IMR-90 (cell line): ENCODE measurements around the gene FBXW4. TPM values are rescaled to one million over a fixed set of nuclear protein-coding genes. Genes with fewer than 3 reads are reported as not detected.

Experiments used
- ATAC-seq: fragments of 200-7000 bp; cut with Tn5 transposase; 2 replicates; pipeline ENCODE4 v1.9.1; 2020; ENCODE audit warnings: low read depth, mild to moderate bottlenecking, moderate library complexity
- BruUV-seq: library from RNA; stranded (reverse); fragments of 400-500 nt; replicated peaks from 2 replicates; lab custom pipeline; 2021; lab: Mats Ljungman, UMichigan
- CTCF ChIA-PET: fragments of 300-600 bp; formaldehyde crosslinking; extraction: SDS; loops from one replicate; lab custom pipeline; 2021; ENCODE audit warnings: antibody characterized with exemption; lab: Yijun Ruan, JAX
- POLR2A ChIA-PET: fragments of 300-600 bp; sonication (Branson Sonifier 250); formaldehyde crosslinking; loops from one replicate; lab custom pipeline; 2022; ENCODE audit warnings: antibody characterized with exemption; ENCODE audit not compliant: unreplicated experiment; lab: Charles Lee
- DNase-seq: peaks from one replicate; pipeline ENCODE4 v3.0.0; 2013
- H2AFZ ChIP-seq: replicated peaks from 2 replicates; pipeline ENCODE3; 2013; ENCODE audit warnings: low read length, mild to moderate bottlenecking; ENCODE audit not compliant: poor library complexity
- H2AK5ac ChIP-seq: 2 replicates; pipeline ENCODE4 v1.6.1; 2013; ENCODE audit warnings: low read depth, low read length, inconsistent platforms
- H2AK9ac ChIP-seq: replicated peaks from 2 replicates; pipeline ENCODE3; 2013; ENCODE audit warnings: mild to moderate bottlenecking, low read depth, low read length, moderate library complexity; ENCODE audit not compliant: poor library complexity
- H2BK120ac ChIP-seq: 2 replicates; pipeline ENCODE4 v1.6.1; 2013; ENCODE audit warnings: low read depth, low read length, inconsistent platforms
- H2BK15ac ChIP-seq: 3 replicates; pipeline ENCODE4 v1.6.1; 2013; ENCODE audit warnings: low read depth, low read length, inconsistent platforms
- H2BK20ac ChIP-seq: 2 replicates; pipeline ENCODE4 v1.6.1; 2013; ENCODE audit warnings: low read depth, mild to moderate bottlenecking, inconsistent platforms, low read length, moderate library complexity
- H2BK5ac ChIP-seq: 2 replicates; pipeline ENCODE4 v1.6.1; 2013; ENCODE audit warnings: mild to moderate bottlenecking, low read depth, low read length, inconsistent platforms; ENCODE audit not compliant: poor library complexity, severe bottlenecking
- H3K14ac ChIP-seq: replicated peaks from 2 replicates; pipeline ENCODE4 v1.6.1; 2013; ENCODE audit warnings: low read depth, low read length, inconsistent platforms
- H3K18ac ChIP-seq: 2 replicates; pipeline ENCODE4 v1.6.1; 2013; ENCODE audit warnings: low read depth, low read length, control low read depth
- H3K23ac ChIP-seq: 2 replicates; pipeline ENCODE4 v1.6.1; 2013; ENCODE audit warnings: low read depth, low read length, inconsistent platforms
- H3K27ac ChIP-seq: 2 replicates; pipeline ENCODE4 v1.5.1; 2013; ENCODE audit warnings: mild to moderate bottlenecking, control low read depth, low read length; ENCODE audit not compliant: insufficient read depth
- H3K27me3 ChIP-seq: 2 replicates; pipeline ENCODE4 v1.6.1; 2013; ENCODE audit warnings: low read length; ENCODE audit not compliant: control insufficient read depth, insufficient read depth
- H3K36me3 ChIP-seq: 2 replicates; pipeline ENCODE4 v1.6.1; 2013; ENCODE audit warnings: low read length, mixed read lengths; ENCODE audit not compliant: control insufficient read depth, insufficient read depth
- H3K4ac ChIP-seq: 2 replicates; pipeline ENCODE4 v1.6.1; 2013; ENCODE audit warnings: low read depth, low read length, inconsistent platforms
- H3K4me1 ChIP-seq: 2 replicates; pipeline ENCODE4 v1.6.1; 2013; ENCODE audit warnings: low read length, mixed read lengths; ENCODE audit not compliant: control insufficient read depth, insufficient read depth
- H3K4me2 ChIP-seq: 2 replicates; pipeline ENCODE4 v1.6.1; 2013; ENCODE audit warnings: low read depth, mild to moderate bottlenecking, control low read depth, low read length, moderate library complexity
- H3K4me3 ChIP-seq: 2 replicates; pipeline ENCODE4 v1.5.1; 2013; ENCODE audit warnings: low read depth, mild to moderate bottlenecking, control low read depth, low read length, moderate library complexity; ENCODE audit not compliant: insufficient read depth
- H3K56ac ChIP-seq: 2 replicates; pipeline ENCODE4 v1.6.1; 2013; ENCODE audit warnings: low read length, inconsistent platforms; ENCODE audit not compliant: insufficient read depth; ENCODE audit errors: extremely low read depth
- H3K79me1 ChIP-seq, 2 experiments: 2 replicates each; pipeline ENCODE4 v1.6.1; 2013; ENCODE audit warnings: low read length in 2 of 2, inconsistent platforms in 1 of 2, low read depth in 1 of 2
- H3K9ac ChIP-seq: 2 replicates; pipeline ENCODE4 v1.6.1; 2013; ENCODE audit warnings: low read depth, low read length, control low read depth
- H3K9me1 ChIP-seq: 2 replicates; pipeline ENCODE4 v1.6.1; 2013; ENCODE audit warnings: low read length, inconsistent platforms; ENCODE audit not compliant: insufficient read depth
- H3K9me3 ChIP-seq: 2 replicates; pipeline ENCODE4 v1.6.1; 2013; ENCODE audit warnings: low read length; ENCODE audit not compliant: control insufficient read depth, insufficient read depth
- H4K20me1 ChIP-seq: 2 replicates; pipeline ENCODE4 v1.6.1; 2013; ENCODE audit warnings: low read length, inconsistent platforms; ENCODE audit not compliant: insufficient read depth
- H4K5ac ChIP-seq: 2 replicates; pipeline ENCODE4 v1.6.1; 2013; ENCODE audit warnings: mild to moderate bottlenecking, low read depth, low read length, control low read depth
- H4K8ac ChIP-seq, 2 experiments: 2 replicates each; pipeline ENCODE4 v1.6.1; 2013; ENCODE audit warnings: low read depth in 2 of 2, low read length in 2 of 2, control low read depth in 1 of 2, inconsistent platforms in 1 of 2
- H4K91ac ChIP-seq: 2 replicates; pipeline ENCODE4 v1.6.1; 2013; ENCODE audit warnings: low read depth, low read length, inconsistent platforms; ENCODE audit not compliant: insufficient read depth
- BHLHE40 ChIP-seq: fragments of 150-350 bp; IDR thresholded peaks from 2 replicates; pipeline ENCODE4 v1.6.1; 2016; ENCODE audit warnings: mild to moderate bottlenecking, low read depth, low read length
- CEBPB ChIP-seq: IDR thresholded peaks from 2 replicates; pipeline ENCODE4 v1.6.1; 2012; ENCODE audit warnings: low read depth, low read length, improper control_type of control experiment
- CHD1 ChIP-seq: IDR thresholded peaks from 2 replicates; pipeline ENCODE4 v1.6.1; 2012; ENCODE audit warnings: low read depth, low read length, improper control_type of control experiment
- FOS ChIP-seq: fragments of 150-350 bp; IDR thresholded peaks from 2 replicates; pipeline ENCODE4 v1.6.1; 2016; ENCODE audit warnings: low read depth, low read length
- MAFK ChIP-seq: IDR thresholded peaks from 2 replicates; pipeline ENCODE4 v1.6.1; 2012; ENCODE audit warnings: low read depth, low read length, improper control_type of control experiment
- MAZ ChIP-seq: IDR thresholded peaks from 2 replicates; pipeline ENCODE4 v1.6.1; 2012; ENCODE audit warnings: low read depth, mild to moderate bottlenecking, low read length, improper control_type of control experiment, moderate library complexity, borderline replicate concordance
- POLR2A ChIP-seq: IDR thresholded peaks from 2 replicates; pipeline ENCODE4 v1.6.1; 2012; ENCODE audit warnings: mild to moderate bottlenecking, low read depth, low read length
- RAD21 ChIP-seq: IDR thresholded peaks from 2 replicates; pipeline ENCODE4 v1.6.1; 2012; ENCODE audit warnings: low read length, improper control_type of control experiment
- RCOR1 ChIP-seq: IDR thresholded peaks from 2 replicates; pipeline ENCODE4 v1.6.1; 2012; ENCODE audit warnings: mild to moderate bottlenecking, low read length, improper control_type of control experiment; ENCODE audit not compliant: insufficient replicate concordance
- SMC3 ChIP-seq: fragments of 150-350 bp; IDR thresholded peaks from 2 replicates; pipeline ENCODE4 v1.6.1; 2016; ENCODE audit warnings: low read depth, mild to moderate bottlenecking, antibody characterized with exemption, low read length, moderate library complexity
- WGBS, 2 experiments: methylation state at CpG; one replicate each; pipeline versions ENCODE4 v1.1.5 to v1.1.7; 2013; ENCODE audit warnings: missing lambda C conversion rate in 2 of 2; ENCODE audit not compliant: insufficient read length in 1 of 2; ENCODE audit errors: extremely low coverage in 2 of 2; 5-methylcytosine and 5-hydroxymethylcytosine counted together
- dilution Hi-C: fragments of 300-500 bp; cut with HindIII; formaldehyde crosslinking; loops from one replicate; pipeline ENCODE4 v1.14.3; 2018; ENCODE audit warnings: low sequenced_read_pairs; ENCODE audit not compliant: unreplicated experiment
- in situ Hi-C: fragments of 300-500 bp; cut with MboI; formaldehyde crosslinking; loops from 3 replicates; pipeline ENCODE4 v1.14.3; 2019; ENCODE audit warnings: low sequenced_read_pairs, inconsistent platforms, mixed read lengths
- intact Hi-C: fragments of 100-400 bp; cut with micrococcal nuclease; formaldehyde crosslinking; loops from 2 replicates; pipeline ENCODE4 v1.10.0; 2022
- polyA plus RNA-seq, 3 experiments: library from polyadenylated mRNA; depleted of rRNA; stranded (reverse); fragments of >200 nt; gene quantifications; 2 replicates each; pipeline ENCODE4 v1.2.3, GENCODE V29; 2012; ENCODE audit warnings: low replicate concordance in 1 of 3
- total RNA-seq: library from RNA; depleted of rRNA; stranded (reverse); fragments of >200 nt; gene quantifications from 2 replicates; pipeline ENCODE4 v1.2.3, GENCODE V29; 2012
- TF ChIP-seq, protein P1 (sequence below): conservative IDR thresholded peaks from 2 replicates; pipeline ENCODE4 v1.5.1; 2012; ENCODE audit warnings: mild to moderate bottlenecking, low read depth, low read length, improper control_type of control experiment

The FBXW4 gene
- total and polyA plus RNA-seq, 2 of the 4 experiments (the other 2 are of a cell fraction): 19.3 to 26.7 TPM

DNA sequence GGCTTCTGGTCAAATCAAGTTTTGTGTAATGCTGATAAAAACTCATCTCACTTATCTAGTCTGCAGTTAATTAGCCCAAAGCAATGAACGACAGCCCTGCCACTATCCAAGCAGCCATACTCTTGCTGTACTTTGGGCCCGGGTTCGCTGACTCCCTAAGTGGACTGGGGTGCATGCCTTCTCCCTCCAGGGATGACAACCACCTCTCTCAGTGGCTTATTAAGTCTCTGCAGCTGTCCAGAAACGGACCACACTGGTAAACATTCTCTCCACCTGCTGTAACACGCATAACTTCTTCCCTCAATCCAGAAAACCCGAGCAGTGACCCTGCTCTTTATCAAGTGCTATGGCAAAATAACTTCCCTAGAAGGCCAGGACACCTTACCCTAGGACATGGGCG is 3.9 kb downstream of the FBXW4 start:
- dilution Hi-C loops: no loop called here
- peaks cover 2% of the 10 kb centered on the region; the same call in 1 of the 2 replicates for H3K36me3 ChIP-seq

More for the DNA sequence above, 3.9 kb downstream of the FBXW4 start:
- H2AFZ ChIP-seq: no peak overlapping the region
- DNase-seq: no peak
- intact Hi-C loops: no loop called here
- 0 out of 2 replicates have a peak, but pooled peaks cover 6% of the 10 kb centered on the region for H4K20me1 ChIP-seq
- no peak for ATAC-seq
- ChIA-PET CTCF (no interaction called here), POLR2A (no interaction called here)
- H3K4me2 ChIP-seq: no peak overlapping the region
- no peak overlapping the region for H3K14ac ChIP-seq
- no peak overlapping the region for H2BK15ac ChIP-seq
- no peak overlapping the region for H2BK20ac ChIP-seq
- TF ChIP-seq FOS (no peak), RAD21 (no peak), POLR2A (no peak), MAFK (no peak), CHD1 (no peak), BHLHE40 (no peak), SMC3 (no peak), CEBPB (no peak), RCOR1 (no peak), MAZ (no peak)
- TF ChIP-seq, protein P1, sequence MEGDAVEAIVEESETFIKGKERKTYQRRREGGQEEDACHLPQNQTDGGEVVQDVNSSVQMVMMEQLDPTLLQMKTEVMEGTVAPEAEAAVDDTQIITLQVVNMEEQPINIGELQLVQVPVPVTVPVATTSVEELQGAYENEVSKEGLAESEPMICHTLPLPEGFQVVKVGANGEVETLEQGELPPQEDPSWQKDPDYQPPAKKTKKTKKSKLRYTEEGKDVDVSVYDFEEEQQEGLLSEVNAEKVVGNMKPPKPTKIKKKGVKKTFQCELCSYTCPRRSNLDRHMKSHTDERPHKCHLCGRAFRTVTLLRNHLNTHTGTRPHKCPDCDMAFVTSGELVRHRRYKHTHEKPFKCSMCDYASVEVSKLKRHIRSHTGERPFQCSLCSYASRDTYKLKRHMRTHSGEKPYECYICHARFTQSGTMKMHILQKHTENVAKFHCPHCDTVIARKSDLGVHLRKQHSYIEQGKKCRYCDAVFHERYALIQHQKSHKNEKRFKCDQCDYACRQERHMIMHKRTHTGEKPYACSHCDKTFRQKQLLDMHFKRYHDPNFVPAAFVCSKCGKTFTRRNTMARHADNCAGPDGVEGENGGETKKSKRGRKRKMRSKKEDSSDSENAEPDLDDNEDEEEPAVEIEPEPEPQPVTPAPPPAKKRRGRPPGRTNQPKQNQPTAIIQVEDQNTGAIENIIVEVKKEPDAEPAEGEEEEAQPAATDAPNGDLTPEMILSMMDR: no peak
- H4K91ac ChIP-seq: no peak overlapping the region
- H3K27ac ChIP-seq: no peak overlapping the region
- H3K9me1 ChIP-seq: peaks cover 10% of the 10 kb centered on the region
- H3K9me3 ChIP-seq: no peaks in the 10 kb centered on the region
- H2BK5ac ChIP-seq: no peak overlapping the region
- H2BK120ac ChIP-seq: no peak overlapping the region
- BruUV-seq: no TSS peak
- WGBS, 2 experiments: 100% methylated on average over 2 of the region's 7 CpGs; no CpG with 5 or more reads in 1 of the 2 experiments
- no peak overlapping the region for H3K18ac ChIP-seq
- H3K23ac ChIP-seq: no peak overlapping the region
- H3K4me1 ChIP-seq: peaks cover 9% of the 10 kb centered on the region
- no peaks in the 10 kb centered on the region for H3K27me3 ChIP-seq
- no peak overlapping the region for H2AK9ac ChIP-seq
- H4K5ac ChIP-seq: no peak overlapping the region
- H3K79me1 ChIP-seq: peaks cover 34 to 69% of the 10 kb centered on the region in 2 experiments
- no peak overlapping the region for H4K8ac ChIP-seq
- no peak overlapping the region for H3K4ac ChIP-seq
- no peak overlapping the region for H3K56ac ChIP-seq
- in situ Hi-C loops: no loop called here
- no peak overlapping the region for H2AK5ac ChIP-seq
- no peak overlapping the region for H3K4me3 ChIP-seq
- no peak overlapping the region for H3K9ac ChIP-seq
